ENCODE results near the gene SORCS3.

Gene SORCS3

GRCh38 chr10:105262666-105263065, 621.6 kb downstream of the SORCS3 start:
- no peak for DNase-seq (ENCODE audit: low read depth in 2 of 2)

GRCh38 chr10:105266966-105267539, 626.0 kb downstream of the SORCS3 start:
- no peak for DNase-seq (ENCODE audit: low read depth in 2 of 2)

GRCh38 chr10:105268961-105269360, 627.9 kb downstream of the SORCS3 start:
- no peak for DNase-seq (ENCODE audit: low read depth in 2 of 2)

- no peak for DNase-seq (ENCODE audit: low read depth in 2 of 2)
These were observed 628.6 kb downstream of the SORCS3 start for GRCh38 chr10:105269689-105270088.

GRCh38 chr10:105274556-105275070, 633.5 kb downstream of the SORCS3 start:
- no peak for DNase-seq (ENCODE audit: low read depth in 2 of 2)

- no peak for DNase-seq (ENCODE audit: low read depth in 2 of 2)
These were observed 637.3 kb downstream of the SORCS3 start for GRCh38 chr10:105278439-105278838.

GRCh38 chr10:105279101-105279500, 638.0 kb downstream of the SORCS3 start:
- no peak for DNase-seq (ENCODE audit: low read depth in 2 of 2)

GRCh38 chr10:105280895-105281294, 639.8 kb downstream of the SORCS3 start:
- DNase-seq (ENCODE audit: low read depth in 2 of 2) = no peak

- no peak for DNase-seq (ENCODE audit: low read depth in 2 of 2)
These were observed 643.6 kb downstream of the SORCS3 start for GRCh38 chr10:105284476-105285215.

- DNase-seq (ENCODE audit: low read depth in 2 of 2) = no peak
These were observed 646.9 kb downstream of the SORCS3 start for GRCh38 chr10:105288026-105288425.

GRCh38 chr10:105288613-105289012, 647.5 kb downstream of the SORCS3 start:
- DNase-seq (ENCODE audit: low read depth in 2 of 2) = no peak

- no peak for DNase-seq (ENCODE audit: low read depth in 2 of 2)
These were observed 650.5 kb downstream of the SORCS3 start for GRCh38 chr10:105291571-105291970.

GRCh38 chr10:105292236-105292635, 651.1 kb downstream of the SORCS3 start:
- DNase-seq (ENCODE audit: low read depth in 2 of 2) = no peak
